Measurements from ENCODE around the gene LGI1. TPM values are rescaled to one million over a fixed set of nuclear protein-coding genes. Genes with fewer than 3 reads are reported as not detected.

The LGI1 gene
- total and polyA plus RNA-seq, 8 donors = 0.19 to 0.99 TPM; not detected in 6

GRCh38 chr10:93758891-93759410 lies 1.2 kb downstream of the LGI1 start:
- intact Hi-C loops (cut with DNase I) = no loop called here
- WGBS, 2 donors = 81 to 85% methylated on average over 4 of the region's 4 CpGs
- Histone ChIP-seq H3K4me3 (no peak overlapping the region), H3K4me1 (no peaks in the 10 kb centered on the region), H3K9me3 (no peaks in the 10 kb centered on the region), H3K27me3 (no peaks in the 10 kb centered on the region), H3K27ac (no peak overlapping the region), H3K36me3 (no peaks in the 10 kb centered on the region)
- TF ChIP-seq, protein P1, sequence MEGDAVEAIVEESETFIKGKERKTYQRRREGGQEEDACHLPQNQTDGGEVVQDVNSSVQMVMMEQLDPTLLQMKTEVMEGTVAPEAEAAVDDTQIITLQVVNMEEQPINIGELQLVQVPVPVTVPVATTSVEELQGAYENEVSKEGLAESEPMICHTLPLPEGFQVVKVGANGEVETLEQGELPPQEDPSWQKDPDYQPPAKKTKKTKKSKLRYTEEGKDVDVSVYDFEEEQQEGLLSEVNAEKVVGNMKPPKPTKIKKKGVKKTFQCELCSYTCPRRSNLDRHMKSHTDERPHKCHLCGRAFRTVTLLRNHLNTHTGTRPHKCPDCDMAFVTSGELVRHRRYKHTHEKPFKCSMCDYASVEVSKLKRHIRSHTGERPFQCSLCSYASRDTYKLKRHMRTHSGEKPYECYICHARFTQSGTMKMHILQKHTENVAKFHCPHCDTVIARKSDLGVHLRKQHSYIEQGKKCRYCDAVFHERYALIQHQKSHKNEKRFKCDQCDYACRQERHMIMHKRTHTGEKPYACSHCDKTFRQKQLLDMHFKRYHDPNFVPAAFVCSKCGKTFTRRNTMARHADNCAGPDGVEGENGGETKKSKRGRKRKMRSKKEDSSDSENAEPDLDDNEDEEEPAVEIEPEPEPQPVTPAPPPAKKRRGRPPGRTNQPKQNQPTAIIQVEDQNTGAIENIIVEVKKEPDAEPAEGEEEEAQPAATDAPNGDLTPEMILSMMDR (IDR thresholded peaks at IDR 0.05) = no peak
- no peak for DNase-seq
- ATAC-seq = no peak
- FAIRE-seq = no peak

- TF ChIP-seq, protein P1 (IDR thresholded peaks at IDR 0.05) = no peak
- Histone ChIP-seq H3K27me3 (no peaks in the 10 kb centered on the region), H3K4me3 (no peak overlapping the region), H3K9me3 (no peaks in the 10 kb centered on the region), H3K36me3 (no peaks in the 10 kb centered on the region), H3K27ac (no peak overlapping the region), H3K4me1 (no peaks in the 10 kb centered on the region)
- WGBS, 2 donors = 74 to 82% methylated on average over 7 of the region's 7 CpGs
- FAIRE-seq = no peak
- no peak for DNase-seq
- intact Hi-C loops (cut with DNase I) = no loop called here
- no peak for ATAC-seq
These were observed 2.8 kb downstream of the LGI1 start for GRCh38 chr10:93760490-93760889.

DNA sequence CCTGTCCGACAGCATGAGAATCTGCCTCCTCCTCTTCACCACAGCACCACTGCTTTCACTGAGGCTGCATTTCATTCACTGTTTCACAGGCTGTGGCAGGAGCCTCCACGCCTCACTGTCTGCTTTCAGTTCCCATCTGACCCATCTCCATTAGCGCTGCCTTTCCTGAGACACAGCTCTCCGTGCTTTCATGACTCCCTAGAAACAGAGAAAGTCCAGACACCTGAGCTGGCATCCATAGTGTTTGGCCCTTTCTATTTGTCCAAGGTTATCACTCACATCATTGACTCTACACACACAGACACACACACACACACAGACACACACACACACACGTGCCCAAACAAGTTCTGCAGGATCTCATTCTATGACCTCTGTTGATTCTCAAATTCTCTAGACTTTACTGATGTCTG lies 5.2 kb downstream of the LGI1 start:
- Histone ChIP-seq H3K36me3 (no peaks in the 10 kb centered on the region), H3K4me3 (no peak overlapping the region), H3K27me3 (no peaks in the 10 kb centered on the region), H3K4me1 (no peaks in the 10 kb centered on the region), H3K27ac (no peak overlapping the region), H3K9me3 (no peaks in the 10 kb centered on the region)
- intact Hi-C loops (cut with DNase I) = no loop called here
- peak in 3 of 4 donors; percentile 44 to 71 (median 58) for ATAC-seq
- no peak for FAIRE-seq
- peak in 2 of 6 donors; percentile 10 to 12 for DNase-seq
- 25 to 26% methylated on average over 5 of the region's 5 CpGs for WGBS, 2 donors
- TF ChIP-seq, protein P1 (IDR thresholded peaks at IDR 0.05) = no peak

DNA sequence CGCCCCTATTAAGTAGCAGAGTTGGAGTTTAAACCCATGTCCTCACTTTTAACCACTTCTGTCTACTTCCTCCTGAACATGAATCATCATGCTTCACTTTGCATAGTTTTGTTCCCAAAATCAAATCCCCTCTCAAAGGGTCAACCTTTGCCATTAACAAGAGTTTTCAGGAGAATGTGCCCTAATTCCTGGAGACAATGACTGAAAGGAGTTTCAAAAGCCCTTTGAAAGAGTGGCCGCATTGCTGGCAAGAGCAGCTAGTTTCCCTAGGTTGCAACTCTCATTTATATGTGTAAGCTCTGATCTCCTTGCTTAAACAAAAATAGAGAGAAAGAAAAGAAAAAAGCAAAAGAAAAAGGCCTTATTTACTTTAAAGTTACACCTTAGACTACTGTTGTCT lies 9.2 kb downstream of the LGI1 start:
- 87 to 90% methylated on average over 2 of the region's 2 CpGs for WGBS, 2 donors
- no peak for DNase-seq
- Histone ChIP-seq H3K4me3 (no peak overlapping the region), H3K9me3 (no peaks in the 10 kb centered on the region), H3K27me3 (no peaks in the 10 kb centered on the region), H3K4me1 (no peaks in the 10 kb centered on the region), H3K36me3 (no peaks in the 10 kb centered on the region), H3K27ac (no peak overlapping the region)
- ATAC-seq = no peak
- intact Hi-C loops (cut with DNase I) = no loop called here
- TF ChIP-seq, protein P1 (IDR thresholded peaks at IDR 0.05) = no peak
- no peak for FAIRE-seq

DNA sequence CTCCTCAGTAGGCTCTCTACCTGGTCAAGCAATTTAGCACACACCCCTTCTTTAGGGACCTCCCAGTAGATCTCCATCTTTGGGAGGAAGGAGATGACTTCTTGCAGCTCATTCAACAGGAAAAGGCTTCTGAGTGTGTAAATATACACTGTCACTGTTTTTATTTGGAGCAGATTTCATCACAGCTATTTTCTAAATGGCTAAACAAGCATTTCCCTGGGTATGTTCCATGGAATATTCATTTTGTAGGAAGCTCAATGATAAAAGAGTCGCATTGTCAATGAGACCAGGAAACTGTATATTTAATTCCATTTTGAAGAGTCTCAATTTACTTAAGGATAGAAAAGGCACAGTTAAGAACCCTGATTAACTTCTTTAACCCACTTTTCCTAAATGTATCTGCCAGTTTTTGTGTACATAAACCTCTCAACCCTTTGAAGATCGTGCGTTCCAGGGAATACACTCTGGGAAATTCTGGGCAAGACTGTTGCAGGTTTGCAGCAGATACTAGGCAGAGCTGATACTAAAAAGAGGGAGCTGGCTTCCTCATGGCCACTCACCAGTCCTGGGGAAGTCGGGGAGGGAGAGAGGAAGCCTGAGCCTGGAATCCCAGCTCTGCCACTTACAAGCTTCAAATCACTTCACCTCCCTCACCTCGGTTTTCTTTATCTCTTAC lies 10.1 kb downstream of the LGI1 start:
- intact Hi-C loops (cut with DNase I) = no loop called here
- ATAC-seq = no peak

More for the DNA sequence above, 10.1 kb downstream of the LGI1 start:
- TF ChIP-seq, protein P1 (IDR thresholded peaks at IDR 0.05) = no peak
- FAIRE-seq (no peak), DNase-seq (no peak)
- Histone ChIP-seq H3K27me3 (no peaks in the 10 kb centered on the region), H3K4me1 (no peaks in the 10 kb centered on the region), H3K36me3 (no peaks in the 10 kb centered on the region), H3K4me3 (no peak overlapping the region), H3K9me3 (no peaks in the 10 kb centered on the region), H3K27ac (no peak overlapping the region)
- WGBS, 2 donors = 47 to 52% methylated on average over 5 of the region's 5 CpGs

Data from pancreas (tissue), 10 donors.